Psoas muscle (tissue), 8 donors: Measurements from ENCODE around the gene KIAA0825. TPM values are rescaled to one million over a fixed set of nuclear protein-coding genes. Genes with fewer than 3 reads are reported as not detected.

ENCODE experiments used
- ATAC-seq, 4 donors: fragments of 200-7000 bp; cut with Tn5 transposase; one replicate each; pipeline ENCODE4 v1.9.1; 2020; ENCODE audit warnings: moderate library complexity in 3 of 4, mild to moderate bottlenecking in 2 of 4
- DNase-seq, 2 donors: peaks; one replicate each; pipeline ENCODE4 v3.0.0-alpha.2; 2020
- H3K27ac ChIP-seq: fragments of 200-600 bp; one replicate; pipeline ENCODE4 v1.8.0; 2022
- H3K27me3 ChIP-seq, 3 donors: fragments of 200-600 bp in 1 of 3; one replicate each; pipeline versions ENCODE4 v1.6.1 to v1.8.0; 2013 to 2022; ENCODE audit warnings: low read length in 2 of 3, mild to moderate bottlenecking in 2 of 3, moderate library complexity in 1 of 3; ENCODE audit not compliant: insufficient read depth in 3 of 3
- H3K36me3 ChIP-seq, 2 donors: fragments of 200-600 bp in 1 of 2; one replicate each; pipeline versions ENCODE4 v1.6.1 to v1.8.0; 2013 to 2022; ENCODE audit warnings: low read depth in 1 of 2, mild to moderate bottlenecking in 1 of 2, moderate library complexity in 1 of 2; ENCODE audit not compliant: insufficient read depth in 1 of 2
- H3K4me1 ChIP-seq: fragments of 200-600 bp; one replicate; pipeline ENCODE4 v1.8.0; 2022
- H3K4me3 ChIP-seq: fragments of 200-600 bp; one replicate; pipeline ENCODE4 v1.8.0; 2022; ENCODE audit warnings: mild to moderate bottlenecking
- H3K9me3 ChIP-seq: fragments of 200-600 bp; one replicate; pipeline ENCODE4 v1.8.0; 2022
- CTCF ChIP-seq: fragments of 200-600 bp; IDR thresholded peaks from one replicate; pipeline ENCODE4 v1.8.0; 2022; ENCODE audit warnings: antibody characterized with exemption
- WGBS, 3 donors: extraction: QIAGEN DNeasy Blood & Tissue Kit; methylation state at CpG; one replicate each; pipeline versions ENCODE4 v1.1.6 to v1.1.7; 2013; 5-methylcytosine and 5-hydroxymethylcytosine counted together
- intact Hi-C, 2 donors: fragments of 100-400 bp; cut with DNase I; formaldehyde crosslinking; loops; one replicate each; pipeline versions ENCODE4 v1.11.0 to v1.14.2; 2022
- polyA plus RNA-seq, 3 donors: library from polyadenylated mRNA; stranded (reverse); fragments of 200-250 nt; gene quantifications; one replicate each; pipeline ENCODE4 v1.2.3, GENCODE V29; 2013
- total RNA-seq, 4 donors: library from RNA; stranded (reverse); fragmentation: NEBNext Ultra II Directional in 2 of 4; extraction: Animal tissue kit (Norgen Biotek cat#: 25700) in 2 of 4; gene quantifications; one replicate each; pipeline versions ENCODE4 v1.2.1 to v1.2.4, GENCODE V29; 2021 to 2023
- donor health status: healthy with polysubstance abuse.
- donor health status: DM: no; HTN: no; CAD: no; lungs with moderate emphysema.
- donor health status: Bipolar disorder and iron deficiency.
- donor health status: healthy.
- donor health status: DM: yes; HTN: yes; CAD: no.
- donor health status: DM: no; HTN: no; CAD: no.
- donor health status: DM: no; HTN: no; CAD: no.
- donor health status: DM: yes; HTN: yes; CAD: no.

The KIAA0825 gene
- total and polyA plus RNA-seq, 7 donors = 0.41 to 1.5 (median 1.1) TPM

GRCh38 chr5:94564812-94565211 is 53.6 kb downstream of the KIAA0825 start:
- no peak overlapping the region for H3K4me3 ChIP-seq
- no peak for TF ChIP-seq CTCF
- ATAC-seq = no peak
- no peaks in the 10 kb centered on the region for H3K36me3 ChIP-seq
- intact Hi-C loops = no loop called here
- H3K27ac ChIP-seq = no peak overlapping the region
- 93 to 100% (median 95%) methylated on average over 1 of the region's 1 CpG for WGBS, 3 donors
- no peaks in the 10 kb centered on the region for H3K4me1 ChIP-seq
- no peak for DNase-seq
- no peaks in the 10 kb centered on the region for H3K9me3 ChIP-seq
- no peaks in the 10 kb centered on the region for H3K27me3 ChIP-seq

- no peak overlapping the region for H3K4me3 ChIP-seq
- no peak for ATAC-seq
- intact Hi-C loops = no loop called here
- H3K27ac ChIP-seq = no peak overlapping the region
- DNase-seq = no peak
- no peaks in the 10 kb centered on the region for H3K36me3 ChIP-seq
- WGBS, 3 donors = 61 to 76% (median 76%) methylated on average over 2 of the region's 2 CpGs
- H3K4me1 ChIP-seq = no peaks in the 10 kb centered on the region
- no peaks in the 10 kb centered on the region for H3K9me3 ChIP-seq
- no peaks in the 10 kb centered on the region for H3K27me3 ChIP-seq
- TF ChIP-seq CTCF = no peak
Observed at GRCh38 chr5:94562327-94562971, 56.0 kb downstream of the KIAA0825 start.

- TF ChIP-seq CTCF = no peak
- no peaks in the 10 kb centered on the region for H3K9me3 ChIP-seq
- H3K27ac ChIP-seq = no peak overlapping the region
- WGBS, 3 donors = 98% methylated on average over 5 of the region's 5 CpGs
- no peak for DNase-seq
- H3K4me1 ChIP-seq = no peaks in the 10 kb centered on the region
- H3K4me3 ChIP-seq = no peak overlapping the region
- no peaks in the 10 kb centered on the region for H3K27me3 ChIP-seq
- intact Hi-C loops = no loop called here
- ATAC-seq = no peak
- H3K36me3 ChIP-seq = no peaks in the 10 kb centered on the region
Observed at GRCh38 chr5:94558028-94558427, 60.4 kb downstream of the KIAA0825 start.

- 92 to 100% (median 100%) methylated on average over 1 of the region's 1 CpG for WGBS, 3 donors
- Histone ChIP-seq H3K4me3 (no peak overlapping the region), H3K36me3 (no peaks in the 10 kb centered on the region), H3K27ac (no peak overlapping the region), H3K27me3 (no peaks in the 10 kb centered on the region), H3K9me3 (no peaks in the 10 kb centered on the region), H3K4me1 (no peaks in the 10 kb centered on the region)
- intact Hi-C loops = no loop called here
- no peak for ATAC-seq
- no peak for DNase-seq
- no peak for TF ChIP-seq CTCF
Observed at GRCh38 chr5:94551858-94552257, 66.5 kb downstream of the KIAA0825 start.
